PC-9 (cell line): ENCODE results near the gene SPEM3.

Experiments used
- CTCF ChIP-seq: fragments of 200-600 bp; sonication (generic); conservative IDR thresholded peaks from 2 replicates; pipeline ENCODE4 v1.6.1; 2017; ENCODE audit warnings: mixed run types, antibody characterized with exemption, mild to moderate bottlenecking, moderate library complexity
- EZH2 ChIP-seq: fragments of 200-600 bp; sonication (generic); IDR thresholded peaks from 2 replicates; pipeline ENCODE4 v1.8.0; 2017; ENCODE audit warnings: antibody characterized with exemption, low read depth

DNA sequence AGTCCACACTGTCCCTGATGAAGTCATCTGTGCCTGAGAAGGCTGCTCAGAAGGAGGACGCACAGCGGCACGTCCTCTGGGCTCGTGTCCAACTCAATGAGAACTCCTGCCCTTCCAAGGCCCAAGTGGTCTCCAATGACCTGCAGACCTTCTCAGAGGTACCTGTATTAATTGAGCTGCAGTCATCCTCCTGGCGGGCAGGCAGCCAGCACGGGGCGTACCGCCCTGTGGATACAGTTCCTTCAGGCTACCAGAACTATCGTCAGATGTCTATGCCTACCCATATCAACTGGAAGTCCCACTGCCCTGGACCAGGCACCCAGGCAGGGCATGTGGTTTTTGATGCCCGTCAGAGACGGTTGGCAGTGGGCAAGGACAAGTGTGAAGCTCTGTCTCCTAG is 3.6 kb downstream of the SPEM3 start:
- no peak for TF ChIP-seq CTCF
- TF ChIP-seq EZH2: no peak
